K562 (cell line): ENCODE results near the gene UBFD1. TPM values are rescaled to one million over a fixed set of nuclear protein-coding genes. Genes with fewer than 3 reads are reported as not detected.
A peak's percentile ranks its signal among the peaks of the same experiment; 100 is the strongest.

Experiments used
- AFF4 ChIP-seq: sonication (generic); formaldehyde crosslinking; IDR thresholded peaks from 2 replicates; pipeline ENCODE4 v1.8.0; 2023; ENCODE audit warnings: mild to moderate bottlenecking, missing genetic modification reagents
- CHD2 ChIP-seq: IDR thresholded peaks from 2 replicates; pipeline ENCODE4 v1.6.1; 2011; ENCODE audit warnings: low read depth, low read length
- ELK1 ChIP-seq: sonication (generic); formaldehyde crosslinking; IDR thresholded peaks from 2 replicates; pipeline ENCODE4 v1.8.1; 2022; ENCODE audit warnings: missing genetic modification reagents
- NCOA2 ChIP-seq, 2 experiments: fragments of 450-650 bp; IDR thresholded peaks; 2 replicates each; pipeline ENCODE4 v1.6.1; 2018; ENCODE audit warnings: mild to moderate bottlenecking in 2 of 2, moderate library complexity in 1 of 2; ENCODE audit not compliant: partially characterized antibody in 2 of 2
- NCOR1 ChIP-seq: fragments of 450-650 bp; IDR thresholded peaks from 2 replicates; pipeline ENCODE4 v1.6.1; 2016; ENCODE audit warnings: mild to moderate bottlenecking, moderate library complexity
- OTX1 ChIP-seq: fragments of 450-650 bp; formaldehyde crosslinking; IDR thresholded peaks from 2 replicates; pipeline ENCODE4 v1.4.0; 2022; ENCODE audit warnings: mild to moderate bottlenecking
- PPARD ChIP-seq: fragments of 250-450 bp; sonication (Bioruptor Pico); IDR thresholded peaks from 2 replicates; pipeline ENCODE4 v1.8.0; 2022; ENCODE audit warnings: inconsistent platforms, mild to moderate bottlenecking, moderate library complexity
- SLC30A9 ChIP-seq: fragments of 250-450 bp; sonication (Bioruptor Pico); IDR thresholded peaks from 2 replicates; pipeline ENCODE4 v1.8.0; 2022; ENCODE audit warnings: mild to moderate bottlenecking, moderate library complexity
- THRB ChIP-seq: fragments of 450-650 bp; formaldehyde crosslinking; conservative IDR thresholded peaks from 2 replicates; pipeline ENCODE4 v1.4.0; 2022; ENCODE audit warnings: mild to moderate bottlenecking, missing genetic modification characterization
- ZBED1 ChIP-seq: IDR thresholded peaks from 2 replicates; pipeline ENCODE4 v1.6.1; 2014
- ZNF318 ChIP-seq, 2 experiments: fragments of 450-650 bp; IDR thresholded peaks; 2 replicates each; pipeline ENCODE4 v1.6.1; 2016; ENCODE audit warnings: mild to moderate bottlenecking in 2 of 2, borderline replicate concordance in 1 of 2, low read depth in 1 of 2, moderate library complexity in 1 of 2
- ZNF766 ChIP-seq: fragments of 200-800 bp; sonication (Bioruptor generic); conservative IDR thresholded peaks from 2 replicates; pipeline ENCODE4 v1.6.1; 2016; ENCODE audit warnings: missing genetic modification characterization, missing compliant biosample characterization
- polyA plus RNA-seq, 8 experiments: library from polyadenylated mRNA; depleted of rRNA in 4 of 8; stranded (reverse) in 5 of 8; unstranded in 3 of 8; fragments of >200 nt; fragmentation: Nextera tagmentation in 2 of 8; fragmentation: Illumina TruSeq in 1 of 8; extraction: Ambion mirVana in 2 of 8; extraction: Trizol in 1 of 8; gene quantifications; 2 replicates each; pipeline versions ENCODE4 v1.2.1 to v1.2.3, GENCODE V29; 2011 to 2014; ENCODE audit warnings: inconsistent platforms in 1 of 8, missing spikeins in 1 of 8
- total RNA-seq, 7 experiments: library from RNA; depleted of rRNA in 6 of 7; stranded (reverse); fragments of >200 nt in 6 of 7; fragmentation: Illumina TruSeq in 2 of 7; extraction: Trizol in 2 of 7; gene quantifications; 2 replicates each; pipeline versions ENCODE4 v1.2.1 to v1.2.3, GENCODE V29; 2011 to 2021; ENCODE audit warnings: low replicate concordance in 1 of 7

Gene UBFD1
- total and polyA plus RNA-seq, 9 of the 15 experiments (the other 6 are each of a cell fraction or from before 2014, with no cell fraction given) = 10.7 to 66.2 (median 34.0) TPM

GRCh38 chr16:23556881-23557778 is at the start of gene UBFD1, which contains the start of gene EARS2 (continued):
- peak in 1 of 2 experiments; percentile 61; a peak in 1 of 4 replicates for TF ChIP-seq ZNF318 (IDR thresholded peaks at IDR 0.05; ENCODE audit: borderline replicate concordance in 1 of 2, low read depth in 1 of 2)
- peak; percentile 81 for TF ChIP-seq ZNF766
- TF ChIP-seq CHD2 = peak; percentile 35; the same call in 1 of the 2 replicates
- TF ChIP-seq PPARD (CRISPR knock-in tag) = no peak
- TF ChIP-seq SLC30A9 (CRISPR knock-in tag) = no peak
- TF ChIP-seq THRB (CRISPR knock-in tag) = 0 out of 2 replicates have a peak, but pooled peaks have one; percentile 51
- peak; percentile 70; the same call in 1 of the 2 replicates for TF ChIP-seq OTX1
- TF ChIP-seq AFF4 (CRISPR knock-in tag) = peak; percentile 77
- TF ChIP-seq NCOA2 (IDR thresholded peaks at IDR 0.05; ENCODE audit: partially characterized antibody in 2 of 2) = no peak
- no peak for TF ChIP-seq ZBED1
- no peak for TF ChIP-seq ELK1 (CRISPR knock-in tag)
- TF ChIP-seq NCOR1 = no peak
